Testis (tissue), 3 donors: ENCODE data around the gene PEX19. TPM values are rescaled to one million over a fixed set of nuclear protein-coding genes. Genes with fewer than 3 reads are reported as not detected.

Experiments
- DNase-seq: peaks from one replicate; pipeline ENCODE4 v3.0.0-alpha.2; 2019
- H3K27ac ChIP-seq, 2 donors: fragments of 200-600 bp; sonication (generic); one replicate each; pipeline ENCODE4 v1.5.1; 2019
- H3K27me3 ChIP-seq: fragments of 200-600 bp; sonication (generic); one replicate; pipeline ENCODE4 v1.5.1; 2019
- H3K36me3 ChIP-seq: fragments of 200-600 bp; sonication (generic); one replicate; pipeline ENCODE4 v1.5.1; 2017; ENCODE audit warnings: low read depth; ENCODE audit errors: missing control alignments
- H3K4me1 ChIP-seq: fragments of 200-600 bp; sonication (generic); one replicate; pipeline ENCODE4 v1.5.1; 2019
- H3K4me3 ChIP-seq, 2 donors: fragments of 200-600 bp; sonication (generic); one replicate each; pipeline ENCODE4 v1.5.1; 2017 to 2019
- H3K9me3 ChIP-seq: fragments of 200-600 bp; sonication (generic); one replicate; pipeline ENCODE4 v1.5.1; 2017
- CTCF ChIP-seq, 3 experiments: fragments of 450-650 bp in 2 of 3; fragments of 200-600 bp in 1 of 3; sonication (generic) in 1 of 3; IDR thresholded peaks; one replicate each; pipeline ENCODE4 v1.5.1; 2016 to 2019; ENCODE audit warnings: antibody characterized with exemption in 3 of 3, mild to moderate bottlenecking in 2 of 3, moderate library complexity in 1 of 3
- POLR2A ChIP-seq: fragments of 450-650 bp; IDR thresholded peaks from one replicate; pipeline ENCODE4 v1.6.1; 2017; ENCODE audit warnings: antibody characterized with exemption, mild to moderate bottlenecking, moderate library complexity
- WGBS, 2 donors: methylation state at CpG; one replicate each; pipeline ENCODE4 v1.1.5; 2018; 5-methylcytosine and 5-hydroxymethylcytosine counted together
- intact Hi-C: fragments of 100-400 bp; cut with DNase I; formaldehyde crosslinking; loops from one replicate; pipeline ENCODE4 v1.15.1; 2023; ENCODE audit warnings: low total_unique reads
- polyA plus RNA-seq: library from polyadenylated mRNA; stranded (reverse); fragments of 350-450 nt; fragmentation: Illumina TruSeq; extraction: RNeasy Lipid Tissue Mini Kit (QIAGEN cat#74804); gene quantifications from one replicate; pipeline ENCODE4 v1.2.3, GENCODE V29; 2014; ENCODE audit warnings: low read depth, low replicate concordance; ENCODE audit not compliant: insufficient read depth
- total RNA-seq, 2 donors: library from RNA; depleted of rRNA; stranded (reverse); fragments of >200 nt; gene quantifications; one replicate each; pipeline ENCODE4 v1.2.3, GENCODE V29; 2016

The PEX19 gene
- total and polyA plus RNA-seq, 3 donors from 2014 or later: 48.5 to 63.5 (median 56.6) TPM

- TF ChIP-seq POLR2A: no peak
- no peak for TF ChIP-seq CTCF (IDR thresholded peaks at IDR 0.05)
- Histone ChIP-seq H3K27ac (no peak overlapping the region), H3K4me1 (peaks cover 47% of the 10 kb centered on the region), H3K27me3 (no peaks in the 10 kb centered on the region), H3K9me3 (no peaks in the 10 kb centered on the region), H3K36me3 (no peaks in the 10 kb centered on the region), H3K4me3 (no peak overlapping the region)
- intact Hi-C loops: no loop called here
- DNase-seq: no peak
- 51 to 57% methylated on average over 3 of the region's 3 CpGs for WGBS, 2 donors
Observed at GRCh38 chr1:160256396-160257046, 28.4 kb downstream of the PEX19 start.

DNA sequence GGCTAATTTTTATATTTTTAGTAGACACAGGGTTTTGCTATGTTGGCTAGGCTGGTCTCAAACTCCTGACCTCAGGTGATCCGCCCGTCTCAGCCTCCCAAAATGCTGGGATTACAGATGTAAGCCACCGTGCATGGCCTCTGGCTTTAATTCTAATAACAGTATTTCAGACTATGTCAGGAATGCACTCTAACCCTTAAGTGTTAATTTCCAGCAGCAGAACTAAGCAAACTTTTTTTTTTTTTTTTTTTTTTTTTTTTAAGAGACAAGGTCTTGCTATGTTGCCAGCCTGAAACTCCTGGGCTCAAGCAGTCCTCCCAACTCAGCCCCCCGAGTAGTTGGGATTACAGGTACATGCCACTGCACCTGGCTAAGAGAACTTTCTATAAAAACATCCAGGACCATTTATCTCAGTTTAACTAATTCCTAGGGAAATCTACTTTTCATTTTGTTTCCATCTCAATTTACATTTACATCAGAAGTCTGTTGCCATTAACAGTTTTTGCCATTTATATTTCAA is 29.1 kb downstream of the PEX19 start:
- Histone ChIP-seq H3K27ac (no peak overlapping the region), H3K4me1 (peaks cover 43% of the 10 kb centered on the region), H3K27me3 (no peaks in the 10 kb centered on the region), H3K9me3 (no peaks in the 10 kb centered on the region), H3K36me3 (no peaks in the 10 kb centered on the region), H3K4me3 (no peak overlapping the region)
- DNase-seq: no peak
- TF ChIP-seq POLR2A (no peak), CTCF (IDR thresholded peaks at IDR 0.05) (no peak)
- 83 to 92% methylated on average over 4 of the region's 4 CpGs for WGBS, 2 donors
- intact Hi-C loops: no loop called here

DNA sequence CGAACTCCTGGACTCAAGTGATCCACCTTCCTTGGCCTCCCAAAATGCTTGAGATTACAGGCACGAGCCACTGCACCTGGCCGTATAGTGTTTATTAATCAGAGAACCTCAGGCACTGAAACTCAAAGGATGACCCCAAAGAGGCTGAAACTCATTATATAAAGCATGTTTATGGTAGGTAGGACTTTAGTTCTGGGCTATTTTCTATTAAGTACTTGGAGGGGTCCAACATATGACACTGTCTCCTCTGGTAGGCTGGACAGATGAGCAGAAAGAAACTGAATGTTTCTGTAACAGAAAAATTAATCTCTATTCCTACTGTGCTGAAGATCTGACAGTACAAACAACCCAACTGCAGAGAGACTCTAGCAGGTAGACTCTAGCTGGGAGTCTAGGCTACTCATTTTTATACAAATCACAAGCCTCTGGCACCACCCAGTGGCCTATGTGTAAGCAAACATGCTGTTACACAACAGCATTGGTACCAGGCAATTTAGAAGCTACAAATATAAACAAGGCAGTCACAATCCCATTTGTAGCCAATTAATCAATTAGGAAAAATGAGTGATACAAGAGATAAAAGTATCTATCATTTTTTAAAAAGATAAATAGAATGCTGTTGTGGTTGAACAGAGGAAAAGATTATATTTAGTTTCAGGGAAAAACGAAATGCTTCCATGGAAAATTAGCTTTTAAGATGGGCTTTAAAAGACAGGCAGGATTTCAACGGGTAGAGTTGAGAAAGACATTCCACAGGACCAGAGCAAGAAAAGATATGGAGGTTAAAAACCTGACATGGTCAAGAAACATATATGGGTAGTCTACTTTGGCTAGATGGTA is 33.0 kb downstream of the PEX19 start:
- Histone ChIP-seq H3K4me1 (peaks cover 12% of the 10 kb centered on the region), H3K4me3 (no peak overlapping the region), H3K36me3 (no peaks in the 10 kb centered on the region), H3K27ac (peak overlapping the region in 1 of 2 donors; percentile 3), H3K27me3 (no peaks in the 10 kb centered on the region), H3K9me3 (no peaks in the 10 kb centered on the region)
- TF ChIP-seq POLR2A (no peak), CTCF (IDR thresholded peaks at IDR 0.05) (peak; percentile 58 to 84 (median 77))
- intact Hi-C loops: loop anchor here (5.0 kb wide), 1 partner anchor 150 kb away; no protein-coding TSS in a partner anchor
- WGBS, 2 donors: 69 to 73% methylated on average over 5 of the region's 5 CpGs
- peak; percentile 83 for DNase-seq

DNA sequence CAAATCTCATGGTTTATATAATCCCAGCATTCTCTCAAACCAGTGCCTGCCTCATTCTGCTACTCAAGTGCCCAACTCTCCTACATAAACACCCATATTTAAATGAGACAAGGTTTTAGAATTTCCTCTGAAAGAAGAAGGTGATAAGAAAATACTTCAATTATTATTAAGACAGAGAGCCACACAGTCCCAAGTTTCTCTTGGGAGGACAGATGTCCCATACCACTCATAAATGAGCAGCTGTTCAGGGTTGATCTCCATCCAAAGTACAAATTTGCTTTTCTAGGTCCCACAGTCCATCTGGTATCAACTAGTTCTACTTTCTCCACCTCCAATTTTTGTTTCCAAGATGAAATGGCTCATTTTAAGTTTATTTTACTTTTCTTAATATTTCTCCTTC is 33.9 kb downstream of the PEX19 start:
- Histone ChIP-seq H3K27me3 (no peaks in the 10 kb centered on the region), H3K4me3 (no peak overlapping the region), H3K9me3 (no peaks in the 10 kb centered on the region), H3K36me3 (no peaks in the 10 kb centered on the region), H3K4me1 (peaks cover 8% of the 10 kb centered on the region), H3K27ac (peak overlapping the region in 1 of 2 donors; percentile 3)
- TF ChIP-seq CTCF (IDR thresholded peaks at IDR 0.05) (no peak), POLR2A (no peak)
- intact Hi-C loops: loop anchor here (5.0 kb wide), 1 partner anchor 149 kb away; no protein-coding TSS in a partner anchor
- DNase-seq: no peak
